DND-41 (cell line): ENCODE results near the gene ALDH3B1.

Source experiments
- ATAC-seq: fragments of 200-7000 bp; cut with Tn5 transposase; 3 replicates; pipeline ENCODE4 v1.9.1; 2021; ENCODE audit warnings: low read depth; ENCODE audit not compliant: insufficient read depth
- DNase-seq: peaks from one replicate; pipeline ENCODE4 v3.0.0-alpha.2; 2020
- H2AFZ ChIP-seq: 2 replicates; pipeline ENCODE4 v1.6.0; 2012; ENCODE audit warnings: low read depth, low read length
- H3K27ac ChIP-seq: 2 replicates; pipeline ENCODE4 v1.5.1; 2012; ENCODE audit warnings: low read length, inconsistent platforms
- H3K27me3 ChIP-seq: fragments of 200-600 bp; sonication (generic); 2 replicates; pipeline ENCODE4 v1.6.0; 2012; ENCODE audit warnings: low read length, mild to moderate bottlenecking, inconsistent platforms; ENCODE audit not compliant: insufficient read depth, poor library complexity
- H3K36me3 ChIP-seq: 2 replicates; pipeline ENCODE4 v1.5.1; 2012; ENCODE audit warnings: low read length, inconsistent platforms; ENCODE audit not compliant: insufficient read depth
- H3K4me1 ChIP-seq: 2 replicates; pipeline ENCODE4 v1.5.1; 2012; ENCODE audit warnings: mild to moderate bottlenecking, low read length; ENCODE audit not compliant: insufficient read depth
- H3K4me2 ChIP-seq: 2 replicates; pipeline ENCODE4 v1.6.0; 2012; ENCODE audit warnings: mild to moderate bottlenecking, moderate library complexity, low read length, inconsistent platforms; ENCODE audit not compliant: insufficient read depth
- H3K4me3 ChIP-seq, 2 experiments: fragments of 200-600 bp in 1 of 2; shearing (Covaris generic) in 1 of 2; 2 replicates each; pipeline ENCODE4 v1.5.1; 2012 to 2016; ENCODE audit warnings: inconsistent platforms in 2 of 2, low read length in 2 of 2, mild to moderate bottlenecking in 2 of 2, low read depth in 1 of 2, moderate library complexity in 1 of 2
- H3K79me2 ChIP-seq: 2 replicates; pipeline ENCODE4 v1.6.0; 2012; ENCODE audit warnings: low read length, inconsistent platforms; ENCODE audit not compliant: insufficient read depth
- H3K9ac ChIP-seq: 2 replicates; pipeline ENCODE4 v1.6.0; 2012; ENCODE audit warnings: low read depth, mild to moderate bottlenecking, inconsistent platforms, low read length, moderate library complexity
- H3K9me3 ChIP-seq: 2 replicates; pipeline ENCODE4 v1.5.1; 2012; ENCODE audit warnings: low read length, moderate library complexity, mild to moderate bottlenecking, inconsistent platforms; ENCODE audit not compliant: insufficient read depth, severe bottlenecking
- H4K20me1 ChIP-seq: 2 replicates; pipeline ENCODE4 v1.6.0; 2012; ENCODE audit warnings: low read length; ENCODE audit not compliant: insufficient read depth
- EZH2 ChIP-seq: IDR thresholded peaks from 3 replicates; pipeline ENCODE4 v1.6.1; 2012; ENCODE audit warnings: borderline replicate concordance, low read depth, mild to moderate bottlenecking, moderate library complexity, low read length, inconsistent platforms; ENCODE audit not compliant: severe bottlenecking
- TF ChIP-seq, protein P1 (sequence below): IDR thresholded peaks from 2 replicates; pipeline ENCODE4 v1.5.1; 2012; ENCODE audit warnings: borderline replicate concordance, low read length, moderate library complexity, mild to moderate bottlenecking; ENCODE audit not compliant: poor library complexity, severe bottlenecking; ENCODE audit errors: extremely low read depth

ALDH3B1 gene

DNA sequence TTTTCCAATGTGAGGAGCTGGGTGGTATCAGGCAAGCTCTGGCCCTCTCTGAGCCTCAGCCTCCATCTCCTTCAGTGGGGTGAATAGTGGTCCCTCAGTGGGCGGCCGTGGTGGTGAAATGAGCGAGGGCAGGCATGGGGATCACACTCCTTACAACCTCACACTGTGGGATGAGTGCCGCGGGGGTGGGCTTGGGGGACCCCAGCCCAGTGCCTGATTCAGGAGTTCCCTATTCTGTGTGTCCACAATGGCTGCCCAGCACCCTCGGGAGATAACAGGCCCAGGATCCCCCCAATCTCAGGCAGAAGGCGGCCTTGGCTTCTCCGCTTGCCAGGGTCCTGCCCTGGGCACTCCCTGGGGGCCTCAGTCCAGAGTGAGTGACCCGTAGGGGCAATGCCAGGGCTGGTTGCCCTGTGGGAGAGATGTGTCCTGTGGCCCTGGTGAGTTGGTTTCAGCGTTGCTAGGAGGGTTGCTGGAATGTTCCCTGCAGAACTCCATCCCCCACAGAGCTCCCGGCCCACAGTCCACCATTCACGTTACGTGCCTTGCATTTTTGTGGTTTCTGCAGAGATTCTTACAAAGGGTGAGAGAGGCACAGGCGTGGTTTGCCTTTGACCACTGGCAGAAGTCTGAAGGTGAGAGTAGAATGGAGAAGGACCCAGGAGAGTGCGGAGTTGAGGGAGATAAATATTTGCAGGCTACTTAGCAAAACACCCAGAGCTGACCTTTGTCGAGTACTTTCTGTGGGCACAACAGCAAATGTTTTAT lies 2.9 kb downstream of the ALDH3B1 start:
- no peak for ATAC-seq
- Histone ChIP-seq H3K79me2 (no peaks in the 10 kb centered on the region), H4K20me1 (no peaks in the 10 kb centered on the region; the same call in 1 of the 2 replicates), H3K27ac (no peak overlapping the region), H2AFZ (no peak overlapping the region), H3K4me3 (no peak overlapping the region), H3K4me1 (no peaks in the 10 kb centered on the region), H3K9ac (no peak overlapping the region), H3K4me2 (no peak overlapping the region), H3K36me3 (no peaks in the 10 kb centered on the region), H3K9me3 (no peaks in the 10 kb centered on the region), H3K27me3 (no peaks in the 10 kb centered on the region)
- no peak for DNase-seq
- TF ChIP-seq, protein P1, sequence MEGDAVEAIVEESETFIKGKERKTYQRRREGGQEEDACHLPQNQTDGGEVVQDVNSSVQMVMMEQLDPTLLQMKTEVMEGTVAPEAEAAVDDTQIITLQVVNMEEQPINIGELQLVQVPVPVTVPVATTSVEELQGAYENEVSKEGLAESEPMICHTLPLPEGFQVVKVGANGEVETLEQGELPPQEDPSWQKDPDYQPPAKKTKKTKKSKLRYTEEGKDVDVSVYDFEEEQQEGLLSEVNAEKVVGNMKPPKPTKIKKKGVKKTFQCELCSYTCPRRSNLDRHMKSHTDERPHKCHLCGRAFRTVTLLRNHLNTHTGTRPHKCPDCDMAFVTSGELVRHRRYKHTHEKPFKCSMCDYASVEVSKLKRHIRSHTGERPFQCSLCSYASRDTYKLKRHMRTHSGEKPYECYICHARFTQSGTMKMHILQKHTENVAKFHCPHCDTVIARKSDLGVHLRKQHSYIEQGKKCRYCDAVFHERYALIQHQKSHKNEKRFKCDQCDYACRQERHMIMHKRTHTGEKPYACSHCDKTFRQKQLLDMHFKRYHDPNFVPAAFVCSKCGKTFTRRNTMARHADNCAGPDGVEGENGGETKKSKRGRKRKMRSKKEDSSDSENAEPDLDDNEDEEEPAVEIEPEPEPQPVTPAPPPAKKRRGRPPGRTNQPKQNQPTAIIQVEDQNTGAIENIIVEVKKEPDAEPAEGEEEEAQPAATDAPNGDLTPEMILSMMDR = no peak
- no peak for TF ChIP-seq EZH2

GRCh38 chr11:68013611-68014156 lies 3.6 kb downstream of the ALDH3B1 start:
- Histone ChIP-seq H3K79me2 (no peaks in the 10 kb centered on the region), H3K4me3 (no peak overlapping the region), H2AFZ (no peak overlapping the region), H4K20me1 (no peaks in the 10 kb centered on the region; the same call in 1 of the 2 replicates), H3K9ac (no peak overlapping the region), H3K27me3 (no peaks in the 10 kb centered on the region), H3K36me3 (no peaks in the 10 kb centered on the region), H3K4me1 (no peaks in the 10 kb centered on the region), H3K9me3 (no peaks in the 10 kb centered on the region), H3K27ac (no peak overlapping the region), H3K4me2 (no peak overlapping the region)
- ATAC-seq (no peak), DNase-seq (no peak)
- TF ChIP-seq, protein P1 = no peak
- TF ChIP-seq EZH2 = no peak

- H3K9me3 ChIP-seq = no peaks in the 10 kb centered on the region
- H3K4me3 ChIP-seq = no peak overlapping the region
- no peak overlapping the region for H3K4me2 ChIP-seq
- no peak overlapping the region for H3K27ac ChIP-seq
- TF ChIP-seq, protein P1 = no peak
- no peak for TF ChIP-seq EZH2
- no peak overlapping the region for H3K9ac ChIP-seq
- ATAC-seq (peak; percentile 52; the same call in 2 of the 3 replicates), DNase-seq (no peak)
- no peak overlapping the region for H2AFZ ChIP-seq
- H3K4me1 ChIP-seq = no peaks in the 10 kb centered on the region
- no peaks in the 10 kb centered on the region for H3K79me2 ChIP-seq
- no peaks in the 10 kb centered on the region for H3K36me3 ChIP-seq
- H3K27me3 ChIP-seq = no peaks in the 10 kb centered on the region
- H4K20me1 ChIP-seq = no peaks in the 10 kb centered on the region; the same call in 1 of the 2 replicates
Observed at GRCh38 chr11:68014157-68014946, 4.2 kb downstream of the ALDH3B1 start.
